T follicular helper cell (primary cell): ENCODE results near the gene MRPL52.
"Not testable (repeated sequence)": the region's sequence is repeated elsewhere in the genome, so short reads cannot be mapped to it uniquely, and the experiment has no call there.

Source experiments
- DNase-seq: peaks from one replicate; pipeline ENCODE4 v3.0.0-alpha.2; 2020; ENCODE audit warnings: low read depth

MRPL52 gene

GRCh38 chr14:22839159-22839779 lies 9.6 kb downstream of the MRPL52 start:
- no peak for DNase-seq

- DNase-seq: no peak
Observed at GRCh38 chr14:22841311-22841710, 11.6 kb downstream of the MRPL52 start.

GRCh38 chr14:22841769-22842168 lies 12.1 kb downstream of the MRPL52 start:
- DNase-seq: no peak

GRCh38 chr14:22842211-22843122 lies 12.8 kb downstream of the MRPL52 start:
- DNase-seq: no peak

- no peak for DNase-seq
Observed at GRCh38 chr14:22843123-22843925, 13.6 kb downstream of the MRPL52 start.

- DNase-seq: no peak
Observed at GRCh38 chr14:22844221-22845102, 14.8 kb downstream of the MRPL52 start.

GRCh38 chr14:22845103-22845394 lies 15.4 kb downstream of the MRPL52 start:
- no peak for DNase-seq

- no peak for DNase-seq
Observed at GRCh38 chr14:22845821-22846625, 16.3 kb downstream of the MRPL52 start.

GRCh38 chr14:22846811-22847307 lies 17.2 kb downstream of the MRPL52 start:
- no peak for DNase-seq

GRCh38 chr14:22847661-22848341 lies 18.1 kb downstream of the MRPL52 start:
- no peak for DNase-seq

- DNase-seq: no peak
Observed at GRCh38 chr14:22848351-22849164, 18.9 kb downstream of the MRPL52 start.

- DNase-seq: no peak
Observed at GRCh38 chr14:22849212-22849819, 19.6 kb downstream of the MRPL52 start.

GRCh38 chr14:22850944-22851764 lies 21.5 kb downstream of the MRPL52 start:
- DNase-seq: no peak

- not testable (repeated sequence) for DNase-seq
Observed at GRCh38 chr14:22852178-22852577, 22.5 kb downstream of the MRPL52 start.

- DNase-seq: no peak
Observed at GRCh38 chr14:22852599-22852939, 22.9 kb downstream of the MRPL52 start.

GRCh38 chr14:22852940-22853767 lies 23.5 kb downstream of the MRPL52 start:
- peak; percentile 82 for DNase-seq

- not testable (repeated sequence) for DNase-seq
Observed at GRCh38 chr14:22854296-22854695, 24.6 kb downstream of the MRPL52 start.
